IPS DF 4.7 (cell line): ENCODE results near the gene CREB5.
"Not testable (repeated sequence)": the region's sequence is repeated elsewhere in the genome, so short reads cannot be mapped to it uniquely, and the experiment has no call there.

Source experiments
- DNase-seq: peaks from one replicate; pipeline ENCODE4 v3.0.0-alpha.2; 2013; ENCODE audit warnings: low spot score; ENCODE audit errors: extremely low read depth

Gene CREB5

DNA sequence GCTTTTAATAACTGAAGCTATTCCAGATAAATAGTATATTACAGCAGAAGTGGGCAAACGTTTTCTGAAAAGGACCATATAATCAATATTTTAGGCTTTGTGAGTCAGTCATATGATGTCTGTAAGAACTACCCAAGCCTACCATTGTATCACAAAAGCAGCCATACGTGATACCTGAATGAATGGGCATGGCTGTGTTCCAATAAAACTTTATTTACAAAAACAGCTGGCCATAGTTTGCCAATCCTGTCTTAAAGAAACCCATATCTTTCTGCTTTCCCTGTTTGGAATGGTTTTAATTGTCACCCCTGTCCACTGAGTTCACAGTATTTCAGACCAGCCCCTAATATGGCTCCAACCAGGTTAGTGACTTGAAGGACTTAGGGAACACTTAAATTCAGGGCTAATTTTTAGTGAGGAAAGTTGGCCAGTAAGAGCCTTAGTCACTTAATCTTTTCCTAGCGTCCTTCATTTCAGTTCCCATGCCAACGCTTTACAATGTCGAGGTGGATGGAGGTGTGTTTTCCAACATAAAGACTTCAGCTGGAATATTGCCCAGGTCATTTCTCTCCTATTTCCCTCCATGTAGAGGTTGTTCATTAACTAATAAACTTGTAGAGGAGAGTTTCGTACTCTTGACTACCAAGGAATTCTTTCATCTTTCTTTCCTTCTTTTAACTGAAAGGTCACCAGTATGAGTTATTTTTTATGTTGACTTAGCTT is 361.3 kb downstream of the CREB5 start:
- DNase-seq = no peak

DNA sequence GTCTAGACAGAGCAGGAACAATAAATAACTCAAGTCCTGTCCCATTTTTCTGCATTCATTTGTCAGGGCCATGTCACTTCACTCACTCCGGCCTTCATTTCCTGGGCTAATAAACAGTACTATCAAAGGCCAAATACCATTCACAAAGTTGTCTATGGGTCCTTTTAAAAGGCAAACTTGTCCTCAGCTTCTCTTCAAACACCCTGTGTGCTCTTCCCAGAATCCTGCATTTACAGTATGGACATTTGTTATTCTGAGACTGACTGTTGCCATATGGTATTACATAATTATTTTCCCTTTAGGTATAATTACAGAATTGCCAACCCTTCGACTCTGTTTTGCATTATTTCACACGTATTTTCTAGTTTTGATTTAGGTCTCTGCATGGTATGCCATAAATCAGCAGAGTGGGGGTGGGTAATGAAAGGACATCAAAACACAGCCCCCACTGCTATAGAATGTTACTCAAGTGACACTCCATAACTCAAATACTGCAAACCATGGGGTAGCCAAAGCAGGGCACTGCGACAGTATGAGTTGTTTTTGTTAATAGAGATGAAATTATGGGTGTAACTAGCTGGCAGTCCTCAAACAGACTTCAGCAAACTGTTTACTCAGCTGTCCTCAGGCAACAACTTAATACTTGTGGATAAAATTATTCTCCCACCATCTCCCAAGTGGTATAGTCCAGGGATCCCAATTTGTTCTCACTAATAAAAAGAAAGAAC is 362.1 kb downstream of the CREB5 start:
- no peak for DNase-seq

DNA sequence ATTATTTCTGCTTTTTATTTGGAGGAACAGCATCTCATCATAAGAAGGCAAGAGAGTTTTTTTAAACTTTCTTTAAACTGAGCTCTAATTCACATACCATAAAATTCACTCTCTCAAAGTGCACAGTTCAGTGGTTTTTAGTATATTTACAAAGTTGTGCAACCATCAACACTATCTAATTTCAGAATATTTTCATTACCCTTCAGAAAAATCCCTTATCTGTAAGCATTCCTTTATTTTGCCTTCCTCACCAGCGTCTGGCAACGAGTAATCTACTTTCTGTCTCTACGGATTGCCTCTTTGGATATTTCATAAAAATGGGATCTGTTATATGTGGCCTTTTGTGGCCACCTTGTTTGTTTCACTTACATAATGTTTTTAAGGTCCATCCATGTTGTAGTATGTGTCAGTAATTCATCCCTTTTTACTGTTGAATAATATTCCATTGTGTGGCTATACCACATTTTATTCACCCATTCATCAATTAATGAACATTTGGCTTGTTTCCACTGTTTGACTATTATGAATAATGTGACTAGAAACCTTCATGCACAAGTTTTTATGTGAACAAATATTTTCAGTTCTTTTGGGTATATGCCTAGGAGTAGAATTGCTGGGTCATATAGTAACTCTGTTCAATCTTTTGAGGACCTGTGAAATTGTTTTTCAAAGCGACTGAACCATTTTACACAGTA is 364.3 kb downstream of the CREB5 start:
- DNase-seq = no peak

- no peak for DNase-seq
Observed at GRCh38 chr7:28778786-28779185, 366.5 kb downstream of the CREB5 start.

GRCh38 chr7:28779954-28780353 is 367.6 kb downstream of the CREB5 start:
- no peak for DNase-seq

DNA sequence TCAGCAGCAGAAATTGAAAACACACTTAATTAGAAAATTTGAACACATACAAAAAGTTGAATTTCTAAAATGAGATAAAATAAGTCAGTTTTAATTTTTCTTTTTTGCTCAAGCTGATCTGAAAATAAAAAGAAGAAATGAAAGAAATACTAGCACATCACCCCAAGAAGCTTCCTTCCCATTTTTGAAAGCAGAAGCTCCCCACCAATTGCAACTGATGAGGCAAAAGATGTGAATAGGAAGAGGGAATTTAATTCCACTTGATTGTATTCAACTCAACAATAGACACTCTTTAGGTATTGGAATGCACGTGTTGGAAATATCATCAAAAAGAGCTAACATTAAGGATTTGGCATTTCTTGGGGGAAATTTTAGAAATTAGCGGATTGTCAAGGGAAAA is 370.0 kb downstream of the CREB5 start:
- DNase-seq = no peak

DNA sequence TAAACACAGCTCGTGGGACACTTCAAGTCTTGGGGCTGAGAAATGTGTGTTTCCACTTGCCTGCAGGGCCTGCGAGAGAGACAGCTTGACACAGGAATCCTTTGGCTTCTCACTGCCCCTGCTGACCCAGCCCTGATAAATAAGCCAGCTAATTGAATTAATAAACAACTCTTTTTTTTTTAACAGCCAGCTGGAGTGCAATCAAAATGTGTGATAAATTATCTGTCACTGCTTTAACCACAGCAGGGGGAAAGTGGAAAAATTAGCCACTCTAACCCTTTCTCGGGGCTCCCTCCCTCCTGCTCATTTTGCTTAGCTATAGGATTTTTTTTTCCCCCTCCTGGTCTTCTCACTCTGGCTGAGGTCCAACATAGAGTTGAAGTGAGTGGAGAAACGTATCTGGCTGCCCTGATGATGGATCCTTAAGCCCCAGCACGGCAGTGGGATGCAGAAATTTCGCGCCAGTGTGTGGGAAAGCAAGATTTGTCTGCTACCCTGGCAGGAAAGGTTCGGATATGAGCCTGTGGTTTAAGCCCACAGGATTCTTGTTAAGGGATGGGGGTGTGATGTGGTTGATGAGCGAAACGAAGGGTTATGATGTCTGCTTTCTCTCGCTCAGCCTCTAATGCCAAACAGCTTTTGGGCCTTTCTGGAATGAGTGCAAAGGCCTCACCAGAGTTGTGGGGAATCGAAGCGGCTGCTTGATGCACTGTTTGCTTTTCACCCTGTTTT is 372.0 kb downstream of the CREB5 start:
- no peak for DNase-seq

DNA sequence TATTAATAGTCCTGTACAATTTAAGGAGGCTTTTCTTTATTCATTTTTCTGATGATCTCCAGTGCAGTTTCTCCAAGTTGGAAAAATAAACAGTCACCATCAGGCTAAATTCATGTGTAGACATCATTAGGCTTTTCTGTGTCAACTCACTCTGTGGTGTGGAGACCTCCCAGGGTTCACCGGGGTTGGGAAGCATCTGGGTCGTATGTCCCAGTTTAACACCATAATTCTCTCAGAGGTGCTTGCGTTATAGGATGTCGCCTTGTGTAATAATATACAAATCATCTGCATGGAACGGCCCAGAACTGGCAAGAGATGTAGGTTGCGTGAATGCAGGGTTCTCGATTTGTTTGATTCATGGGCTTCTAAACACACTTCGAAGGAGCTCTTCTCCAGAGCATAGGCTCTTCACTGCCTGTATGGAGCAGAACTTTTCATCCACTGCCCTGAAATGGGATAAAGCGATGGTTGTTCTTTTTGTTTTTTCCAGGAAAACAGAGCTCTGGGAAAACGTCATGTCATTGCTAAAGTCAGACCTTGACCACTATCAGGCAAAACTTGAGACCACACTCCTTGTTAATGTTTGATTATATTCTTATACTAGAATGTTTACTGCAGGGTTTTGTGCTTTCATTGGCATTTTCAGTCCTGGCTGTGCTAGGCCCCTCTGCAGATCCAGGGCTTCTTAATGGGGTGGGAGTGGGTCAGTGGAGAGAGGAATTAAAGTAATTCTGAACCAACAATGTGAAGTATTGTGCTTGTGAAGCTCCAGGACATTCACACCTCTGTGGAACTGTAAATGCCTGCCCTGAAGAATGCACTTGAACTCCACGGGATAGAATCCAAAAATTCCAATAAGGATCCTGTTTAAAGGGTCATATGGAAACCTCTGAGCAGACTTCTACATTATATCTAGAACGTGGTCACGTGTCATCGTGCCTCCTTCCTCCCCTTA is 373.0 kb downstream of the CREB5 start:
- no peak for DNase-seq

DNA sequence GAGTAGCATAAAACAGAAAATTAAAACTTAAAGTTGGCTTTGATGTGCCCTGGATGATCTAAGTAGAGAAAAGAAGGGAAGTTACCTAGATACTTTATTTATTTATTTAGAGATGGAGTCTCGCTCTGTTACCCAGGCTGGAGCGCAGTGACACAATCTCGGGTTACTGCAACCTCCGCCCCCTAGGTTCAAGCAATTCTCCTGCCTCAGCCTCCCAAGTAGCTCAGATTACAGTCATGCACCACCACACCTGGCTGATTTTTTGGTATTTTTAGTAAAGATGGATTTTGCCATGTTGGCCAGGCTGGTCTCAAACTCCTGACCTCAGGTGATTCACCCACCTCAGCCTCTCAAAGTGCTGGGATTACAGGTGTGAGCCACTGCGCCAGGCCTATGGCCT is 373.8 kb downstream of the CREB5 start:
- DNase-seq = not testable (repeated sequence)

DNA sequence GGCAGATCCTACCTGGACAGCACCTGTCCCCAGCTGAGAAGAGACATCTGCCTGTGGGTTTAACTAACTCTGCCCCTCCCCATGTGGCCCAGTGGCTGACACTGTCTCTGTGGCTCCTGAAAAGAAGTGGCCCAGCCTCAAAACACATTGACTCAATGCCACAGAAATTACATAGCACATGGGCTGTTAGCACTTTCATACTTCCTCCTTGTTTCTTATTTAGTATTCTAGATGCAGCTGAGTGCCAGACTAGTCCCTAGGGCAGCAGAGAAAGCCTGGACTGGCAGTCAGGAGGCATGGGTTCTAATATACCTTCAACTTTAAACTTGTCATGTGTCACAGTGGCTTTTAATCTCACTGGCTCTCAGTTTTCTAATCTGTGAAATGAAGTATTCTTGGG is 374.8 kb downstream of the CREB5 start:
- no peak for DNase-seq

- DNase-seq = no peak
Observed at GRCh38 chr7:28790467-28790866, 378.1 kb downstream of the CREB5 start.

DNA sequence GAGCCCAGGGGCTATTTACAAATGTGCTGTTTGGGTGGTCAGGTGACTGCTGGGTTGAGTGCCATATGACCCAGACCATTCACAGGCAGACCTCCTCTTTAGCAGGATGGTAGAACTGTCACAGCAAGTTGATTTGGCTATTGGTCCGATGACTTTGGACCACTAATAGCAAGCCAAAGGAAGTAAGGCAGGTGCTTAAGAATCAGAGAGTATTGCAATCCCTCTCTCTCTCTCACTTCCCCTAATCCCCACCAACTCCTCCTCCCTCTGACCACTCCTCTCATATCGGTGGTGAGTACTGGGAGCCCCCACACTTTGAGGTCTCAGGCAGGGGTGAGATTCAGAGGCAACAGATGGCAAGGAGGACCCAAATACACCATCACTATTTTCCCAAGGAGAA is 380.5 kb downstream of the CREB5 start:
- DNase-seq = no peak

DNA sequence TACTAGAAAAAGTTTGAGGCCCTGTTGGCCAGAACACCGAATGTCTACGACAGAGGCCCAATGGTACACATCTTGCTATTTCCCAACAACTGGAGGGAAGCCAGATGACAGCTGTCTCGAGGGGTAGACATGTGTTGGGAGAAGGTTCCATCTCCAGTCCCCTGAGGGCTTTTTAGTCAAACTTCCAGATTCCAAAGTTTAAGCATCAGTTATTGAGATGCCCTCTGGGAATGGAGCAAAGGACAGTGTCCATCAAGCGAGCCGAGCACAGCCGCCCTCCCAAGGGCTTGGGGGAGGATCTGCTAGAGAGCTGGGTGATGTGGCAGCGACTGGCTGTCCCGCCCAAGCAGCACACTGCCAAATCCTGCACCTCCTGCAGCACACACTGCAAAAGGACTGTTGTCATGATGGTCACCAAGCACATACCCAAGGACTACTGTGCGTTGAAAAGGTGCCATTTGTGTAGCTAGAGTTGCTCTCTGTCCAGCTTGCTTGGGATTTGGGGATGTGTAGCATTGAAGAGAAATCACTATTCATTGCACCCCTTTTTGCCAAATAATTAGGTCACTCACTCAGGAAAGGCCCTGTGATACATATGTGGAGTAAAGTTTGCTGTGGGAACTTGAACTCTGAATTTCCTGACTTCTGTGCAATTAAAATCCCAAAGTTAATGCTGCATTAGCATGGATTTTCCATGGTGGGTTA is 381.2 kb downstream of the CREB5 start:
- no peak for DNase-seq

GRCh38 chr7:28798274-28798673 is 386.0 kb downstream of the CREB5 start:
- no peak for DNase-seq

DNA sequence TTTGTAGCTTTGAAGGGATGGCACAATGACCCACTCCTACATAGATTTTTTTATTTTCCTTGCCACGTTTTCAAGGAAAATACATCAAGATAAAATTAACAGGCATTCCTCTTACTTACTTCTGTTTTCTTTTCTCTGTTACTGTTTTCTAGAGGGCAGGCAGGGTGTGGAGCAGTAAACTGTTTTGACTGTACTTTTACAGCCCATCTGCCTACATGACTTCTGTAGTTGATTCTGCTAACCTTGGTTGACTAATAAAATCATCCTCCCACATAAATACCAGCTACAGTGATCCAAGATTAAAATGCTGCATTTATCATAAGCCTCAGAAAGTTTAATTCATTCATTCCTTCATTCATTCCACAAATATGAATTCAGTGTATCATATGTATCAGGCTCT is 387.3 kb downstream of the CREB5 start:
- DNase-seq = no peak

DNA sequence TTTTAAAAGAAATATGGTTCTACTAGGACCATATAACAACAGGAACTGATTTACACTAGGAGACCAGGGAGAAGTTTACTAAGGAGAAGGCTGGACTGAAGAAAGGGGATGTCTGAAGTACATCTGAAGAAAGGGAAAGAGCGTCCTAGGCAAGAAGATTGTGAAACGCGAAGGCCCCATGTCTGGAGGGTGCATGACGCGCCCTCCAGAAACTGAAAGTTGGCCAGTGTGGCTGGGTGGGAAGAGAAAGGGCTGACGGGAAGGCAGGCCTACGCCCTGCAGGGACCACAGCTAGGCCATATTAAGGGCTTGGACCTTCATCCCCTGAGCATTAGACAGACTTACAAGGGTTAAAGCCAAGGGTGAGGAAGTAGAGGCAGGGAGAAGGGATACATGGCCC is 387.8 kb downstream of the CREB5 start:
- DNase-seq = no peak

DNA sequence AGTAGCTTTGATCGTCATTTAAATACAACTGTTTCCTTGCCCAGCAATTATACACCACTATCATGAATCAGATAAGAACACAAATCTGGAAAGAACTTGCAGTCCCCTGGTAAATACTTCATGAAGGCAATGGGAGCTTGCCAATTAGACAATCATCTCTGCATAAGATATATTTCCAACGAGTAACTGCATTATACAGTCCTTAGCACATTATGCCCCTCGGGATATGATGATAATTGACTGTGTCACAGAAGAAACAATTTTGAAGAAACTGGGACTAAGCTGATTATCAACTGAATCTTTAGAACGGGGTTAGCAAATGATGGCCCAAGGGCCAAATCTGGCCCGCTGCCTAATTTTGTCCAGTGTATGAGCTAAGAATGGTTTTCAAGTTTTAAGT is 390.1 kb downstream of the CREB5 start:
- DNase-seq = no peak

DNA sequence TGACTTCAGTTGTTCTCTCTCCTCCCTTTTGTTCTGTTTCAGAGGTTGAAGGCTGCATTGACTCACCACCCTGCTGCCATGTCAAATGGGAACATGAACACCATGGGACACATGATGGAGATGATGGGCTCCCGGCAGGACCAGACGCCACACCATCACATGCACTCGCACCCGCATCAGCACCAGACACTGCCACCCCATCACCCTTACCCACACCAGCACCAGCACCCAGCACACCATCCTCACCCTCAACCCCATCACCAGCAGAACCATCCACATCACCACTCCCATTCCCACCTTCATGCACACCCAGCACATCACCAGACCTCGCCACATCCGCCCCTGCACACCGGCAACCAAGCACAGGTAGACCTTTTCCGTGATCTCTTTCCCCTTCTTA is 391.8 kb downstream of the CREB5 start:
- no peak for DNase-seq

DNA sequence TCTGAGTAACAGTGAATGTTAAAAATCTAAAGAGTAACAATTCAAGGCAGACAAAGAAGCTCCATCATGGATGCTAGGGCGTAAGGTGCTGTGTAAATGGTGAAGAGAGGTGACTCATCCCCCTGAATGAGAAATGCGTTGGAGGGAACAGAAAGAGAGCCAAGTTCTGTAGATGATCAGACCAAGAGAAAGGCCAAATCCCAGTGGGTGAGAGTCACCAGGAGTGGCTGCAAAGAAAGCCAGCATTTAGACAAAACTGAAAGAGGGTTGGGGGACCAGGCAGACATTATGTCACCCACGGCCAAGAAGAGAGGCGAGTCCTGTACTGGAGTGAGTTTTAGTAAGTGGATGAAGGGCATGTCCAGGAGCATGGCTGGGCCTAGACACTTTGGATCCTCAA is 392.7 kb downstream of the CREB5 start:
- DNase-seq = no peak

DNA sequence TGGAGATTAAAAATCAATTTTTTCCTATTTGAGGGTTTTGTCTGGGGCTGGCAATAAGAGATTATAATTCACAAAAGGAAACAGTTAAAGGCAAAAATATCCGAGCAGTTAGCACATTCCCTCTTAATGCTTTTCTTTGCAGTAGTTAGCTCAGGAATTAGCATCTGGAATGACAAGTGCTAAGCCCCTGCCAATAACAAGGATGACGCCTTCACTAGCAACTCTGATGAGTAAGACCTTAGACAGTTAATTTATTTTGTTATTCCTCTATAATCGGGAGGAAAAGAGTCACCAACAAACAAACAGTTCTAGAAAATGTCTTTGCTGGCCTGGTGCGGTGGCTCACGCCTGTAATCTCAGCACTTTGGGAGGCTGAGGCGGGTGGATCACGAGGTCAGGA is 394.5 kb downstream of the CREB5 start:
- DNase-seq = no peak
